Activated CD4-positive, alpha-beta T cell treated with anti-CD3 and anti-CD28 coated beads, Interleukin-2, amount 50 U/mL, for 4 hours (primary cell): ENCODE data around the gene MMP25.

Experiments
- DNase-seq, 2 experiments: peaks; one replicate each; pipeline ENCODE4 v3.0.0-alpha.2; 2020

The MMP25 gene

GRCh38 chr16:3045758-3046640, at the start of gene MMP25:
MMP25 (plus strand) TSS chr16:3046561; CDS start chr16:3046918, 357 bp downstream.
- no peak for DNase-seq

- DNase-seq, result no peak
Measured at GRCh38 chr16:2999929-3000328, 46.4 kb upstream of the MMP25 start.

GRCh38 chr16:3000540-3000939, 45.8 kb upstream of the MMP25 start:
- no peak for DNase-seq

- no peak for DNase-seq
Measured at GRCh38 chr16:3001316-3001715, 45.0 kb upstream of the MMP25 start.

GRCh38 chr16:3003582-3004270, 42.6 kb upstream of the MMP25 start:
- peak; percentile 95 for DNase-seq

- no peak for DNase-seq
Measured at GRCh38 chr16:3004319-3004718, 42.0 kb upstream of the MMP25 start.

GRCh38 chr16:3004781-3005284, 41.5 kb upstream of the MMP25 start:
- no peak for DNase-seq

- DNase-seq, result no peak
Measured at GRCh38 chr16:3007059-3007956, 39.1 kb upstream of the MMP25 start.

- peak; percentile 18 to 28 for DNase-seq
Measured at GRCh38 chr16:3007957-3008689, 38.2 kb upstream of the MMP25 start.

- DNase-seq, result no peak
Measured at GRCh38 chr16:3008690-3009037, 37.7 kb upstream of the MMP25 start.

- DNase-seq, result no peak
Measured at GRCh38 chr16:3009568-3010390, 36.6 kb upstream of the MMP25 start.

GRCh38 chr16:3010510-3010909, 35.9 kb upstream of the MMP25 start:
- no peak for DNase-seq

- no peak for DNase-seq
Measured at GRCh38 chr16:3012246-3012645, 34.1 kb upstream of the MMP25 start.

- no peak for DNase-seq
Measured at GRCh38 chr16:3012828-3013420, 33.4 kb upstream of the MMP25 start, which contains the start of gene CLDN9. CLDN9 (plus strand) TSS chr16:3012923; CDS start chr16:3013363, 440 bp downstream.

- no peak for DNase-seq
Measured at GRCh38 chr16:3013491-3013951, 32.8 kb upstream of the MMP25 start.

GRCh38 chr16:3013998-3014690, 32.2 kb upstream of the MMP25 start:
- DNase-seq, result no peak

- no peak for DNase-seq
Measured at GRCh38 chr16:3014971-3015370, 31.4 kb upstream of the MMP25 start.

GRCh38 chr16:3015865-3016521, 30.4 kb upstream of the MMP25 start:
- DNase-seq, result no peak

- no peak for DNase-seq
Measured at GRCh38 chr16:3017344-3017743, 29.0 kb upstream of the MMP25 start.
